HG03103 (cell line): Measurements from ENCODE around the gene RNASEH2A.

Experiments
- ATAC-seq: cut with Tn5 transposase; IDR thresholded peaks from one replicate; pipeline ENCODE4 v1.9.1; 2021; ENCODE audit warnings: low read depth; ENCODE audit not compliant: unreplicated experiment

RNASEH2A gene

GRCh38 chr19:12782424-12783290 lies 23.7 kb upstream of the RNASEH2A start:
- peak; percentile 39 for ATAC-seq

- ATAC-seq = no peak
Observed at GRCh38 chr19:12783291-12783848, 23.0 kb upstream of the RNASEH2A start.

- ATAC-seq = no peak
Observed at GRCh38 chr19:12783849-12784393, 22.5 kb upstream of the RNASEH2A start.

- no peak for ATAC-seq
Observed at GRCh38 chr19:12784394-12784870, 22.0 kb upstream of the RNASEH2A start.

GRCh38 chr19:12784871-12785430 lies 21.4 kb upstream of the RNASEH2A start:
- no peak for ATAC-seq

GRCh38 chr19:12785431-12786031 lies 20.9 kb upstream of the RNASEH2A start:
- no peak for ATAC-seq

GRCh38 chr19:12786141-12786870 lies 20.1 kb upstream of the RNASEH2A start:
- no peak for ATAC-seq

- no peak for ATAC-seq
Observed at GRCh38 chr19:12786952-12787351, 19.4 kb upstream of the RNASEH2A start.

GRCh38 chr19:12787458-12787857 lies 18.9 kb upstream of the RNASEH2A start:
- ATAC-seq = no peak

- ATAC-seq = no peak
Observed at GRCh38 chr19:12788042-12788681, 18.2 kb upstream of the RNASEH2A start.

- no peak for ATAC-seq
Observed at GRCh38 chr19:12788682-12789097, 17.7 kb upstream of the RNASEH2A start.

- ATAC-seq = no peak
Observed at GRCh38 chr19:12789098-12789903, 17.1 kb upstream of the RNASEH2A start.

- ATAC-seq = peak; percentile 39
Observed at GRCh38 chr19:12789904-12790619, 16.3 kb upstream of the RNASEH2A start.

GRCh38 chr19:12790628-12791344 lies 15.6 kb upstream of the RNASEH2A start:
- ATAC-seq = no peak

GRCh38 chr19:12791345-12792050 lies 14.9 kb upstream of the RNASEH2A start, which contains the start of gene JUNB:
JUNB (plus strand) TSS chr19:12791486; CDS start chr19:12791772, 286 bp downstream.
- peak; percentile 28 for ATAC-seq

- no peak for ATAC-seq
Observed at GRCh38 chr19:12792051-12792852, 14.1 kb upstream of the RNASEH2A start.
